B cell (primary cell): ENCODE results near the gene ADGRB2.

Source experiments
- EZH2 ChIP-seq: IDR thresholded peaks from 2 replicates; pipeline ENCODE4 v1.6.1; 2012; ENCODE audit warnings: borderline replicate concordance, low read depth, mild to moderate bottlenecking, moderate library complexity, low read length; ENCODE audit not compliant: insufficient read depth, poor library complexity, severe bottlenecking
- TF ChIP-seq, protein P1 (sequence below): fragments of 200-600 bp; IDR thresholded peaks from one replicate; pipeline ENCODE4 v1.8.0; 2022; ENCODE audit warnings: antibody characterized with exemption, mild to moderate bottlenecking

DNA sequence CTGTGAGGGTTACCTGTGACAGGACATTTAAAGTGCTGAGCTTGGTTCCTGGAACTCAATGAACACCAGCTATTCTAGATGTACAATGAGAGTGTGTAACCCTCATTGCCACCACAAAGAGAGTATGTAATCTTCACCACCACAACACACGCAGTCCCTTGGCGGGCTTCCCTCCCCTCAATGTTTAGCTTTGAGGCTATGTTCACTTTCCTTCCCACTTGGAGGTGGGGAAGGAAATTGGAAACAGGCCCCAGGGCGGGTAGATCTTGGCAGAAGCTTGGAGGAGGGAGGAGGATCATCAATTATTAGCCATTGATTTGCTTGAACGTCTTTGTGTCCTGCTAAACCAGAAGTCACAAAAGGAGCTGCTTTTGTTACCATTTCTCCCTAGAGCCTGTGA, 52.1 kb downstream of the ADGRB2 start:
- no peak for TF ChIP-seq EZH2
- TF ChIP-seq, protein P1, sequence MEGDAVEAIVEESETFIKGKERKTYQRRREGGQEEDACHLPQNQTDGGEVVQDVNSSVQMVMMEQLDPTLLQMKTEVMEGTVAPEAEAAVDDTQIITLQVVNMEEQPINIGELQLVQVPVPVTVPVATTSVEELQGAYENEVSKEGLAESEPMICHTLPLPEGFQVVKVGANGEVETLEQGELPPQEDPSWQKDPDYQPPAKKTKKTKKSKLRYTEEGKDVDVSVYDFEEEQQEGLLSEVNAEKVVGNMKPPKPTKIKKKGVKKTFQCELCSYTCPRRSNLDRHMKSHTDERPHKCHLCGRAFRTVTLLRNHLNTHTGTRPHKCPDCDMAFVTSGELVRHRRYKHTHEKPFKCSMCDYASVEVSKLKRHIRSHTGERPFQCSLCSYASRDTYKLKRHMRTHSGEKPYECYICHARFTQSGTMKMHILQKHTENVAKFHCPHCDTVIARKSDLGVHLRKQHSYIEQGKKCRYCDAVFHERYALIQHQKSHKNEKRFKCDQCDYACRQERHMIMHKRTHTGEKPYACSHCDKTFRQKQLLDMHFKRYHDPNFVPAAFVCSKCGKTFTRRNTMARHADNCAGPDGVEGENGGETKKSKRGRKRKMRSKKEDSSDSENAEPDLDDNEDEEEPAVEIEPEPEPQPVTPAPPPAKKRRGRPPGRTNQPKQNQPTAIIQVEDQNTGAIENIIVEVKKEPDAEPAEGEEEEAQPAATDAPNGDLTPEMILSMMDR: no peak
